ENCODE results near the gene PLA2R1. TPM values are rescaled to one million over a fixed set of nuclear protein-coding genes. Genes with fewer than 3 reads are reported as not detected.
A peak's percentile ranks its signal among the peaks of the same experiment; 100 is the strongest.

Gene PLA2R1
- total RNA-seq, 1 experiment from 2014 or later: 0.39 TPM

GRCh38 chr2:160022162-160022561 lies 40.3 kb downstream of the PLA2R1 start:
- Mint-ChIP-seq H3K4me3 (ENCODE audit: unreplicated experiment) (no peak overlapping the region), H3K27ac (ENCODE audit: unreplicated experiment) (no peak overlapping the region)

GRCh38 chr2:160019374-160020090 lies 42.9 kb downstream of the PLA2R1 start:
- intact Hi-C loops (cut with micrococcal nuclease; ENCODE audit: unreplicated experiment): no loop called here
- TF ChIP-seq, protein P1, sequence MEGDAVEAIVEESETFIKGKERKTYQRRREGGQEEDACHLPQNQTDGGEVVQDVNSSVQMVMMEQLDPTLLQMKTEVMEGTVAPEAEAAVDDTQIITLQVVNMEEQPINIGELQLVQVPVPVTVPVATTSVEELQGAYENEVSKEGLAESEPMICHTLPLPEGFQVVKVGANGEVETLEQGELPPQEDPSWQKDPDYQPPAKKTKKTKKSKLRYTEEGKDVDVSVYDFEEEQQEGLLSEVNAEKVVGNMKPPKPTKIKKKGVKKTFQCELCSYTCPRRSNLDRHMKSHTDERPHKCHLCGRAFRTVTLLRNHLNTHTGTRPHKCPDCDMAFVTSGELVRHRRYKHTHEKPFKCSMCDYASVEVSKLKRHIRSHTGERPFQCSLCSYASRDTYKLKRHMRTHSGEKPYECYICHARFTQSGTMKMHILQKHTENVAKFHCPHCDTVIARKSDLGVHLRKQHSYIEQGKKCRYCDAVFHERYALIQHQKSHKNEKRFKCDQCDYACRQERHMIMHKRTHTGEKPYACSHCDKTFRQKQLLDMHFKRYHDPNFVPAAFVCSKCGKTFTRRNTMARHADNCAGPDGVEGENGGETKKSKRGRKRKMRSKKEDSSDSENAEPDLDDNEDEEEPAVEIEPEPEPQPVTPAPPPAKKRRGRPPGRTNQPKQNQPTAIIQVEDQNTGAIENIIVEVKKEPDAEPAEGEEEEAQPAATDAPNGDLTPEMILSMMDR (IDR thresholded peaks at IDR 0.05; ENCODE audit: insufficient read depth in 1 of 2, low read depth in 1 of 2, low read length in 1 of 2, severe bottlenecking in 1 of 2, unreplicated experiment in 1 of 2): no peak
- Mint-ChIP-seq H3K27ac (ENCODE audit: unreplicated experiment) (no peak overlapping the region), H3K4me1 (ENCODE audit: low read depth, unreplicated experiment) (peaks cover 4% of the 10 kb centered on the region), H3K9me3 (ENCODE audit: unreplicated experiment) (no peaks in the 10 kb centered on the region), H3K36me3 (ENCODE audit: insufficient read depth, unreplicated experiment) (no peaks in the 10 kb centered on the region), H3K27me3 (ENCODE audit: insufficient read depth, unreplicated experiment) (peaks cover 5% of the 10 kb centered on the region), H3K4me3 (ENCODE audit: unreplicated experiment) (no peak overlapping the region)
- no peaks in the 10 kb centered on the region for H3K36me3 ChIP-seq (ENCODE audit: control insufficient read depth, insufficient read depth, low read length)
- H3K4me3 ChIP-seq (ENCODE audit: low read depth, low read length): no peak overlapping the region
- ChIA-PET POLR2A (no interaction called here), CTCF (no interaction called here)
- no peaks in the 10 kb centered on the region for H3K27me3 ChIP-seq (replicated peaks; ENCODE audit: control insufficient read depth, insufficient read depth, low read length)
- BruUV-seq (replicated peaks): no TSS peak
- H3K4me1 ChIP-seq: no peaks in the 10 kb centered on the region
- H3K9me3 ChIP-seq: no peaks in the 10 kb centered on the region; the same call in 1 of the 2 replicates
- no peak for DNase-seq

More at GRCh38 chr2:160022162-160022561, 40.3 kb downstream of the PLA2R1 start:
- Mint-ChIP-seq H3K9me3 (ENCODE audit: unreplicated experiment) (no peaks in the 10 kb centered on the region), H3K4me1 (ENCODE audit: low read depth, unreplicated experiment) (no peaks in the 10 kb centered on the region), H3K36me3 (ENCODE audit: insufficient read depth, unreplicated experiment) (no peaks in the 10 kb centered on the region), H3K27me3 (ENCODE audit: insufficient read depth, unreplicated experiment) (peaks cover 6% of the 10 kb centered on the region)
- ChIA-PET POLR2A (no interaction called here), CTCF (interaction anchor here (0.6 kb wide), 1 partner anchor 263 kb away, joined by 3 read pairs; no protein-coding TSS in a partner anchor)
- BruUV-seq (replicated peaks): no TSS peak
- Histone ChIP-seq H3K9me3 (no peaks in the 10 kb centered on the region; the same call in 1 of the 2 replicates), H3K4me1 (no peaks in the 10 kb centered on the region), H3K4me3 (ENCODE audit: low read depth, low read length) (no peak overlapping the region), H3K36me3 (ENCODE audit: control insufficient read depth, insufficient read depth, low read length) (no peaks in the 10 kb centered on the region), H3K27me3 (replicated peaks; ENCODE audit: control insufficient read depth, insufficient read depth, low read length) (no peaks in the 10 kb centered on the region)
- intact Hi-C loops (cut with micrococcal nuclease; ENCODE audit: unreplicated experiment): no loop called here
- TF ChIP-seq, protein P1 (IDR thresholded peaks at IDR 0.05; ENCODE audit: insufficient read depth in 1 of 2, low read depth in 1 of 2, low read length in 1 of 2, severe bottlenecking in 1 of 2, unreplicated experiment in 1 of 2): peak in 1 of 2 experiments; percentile 28
- DNase-seq: no peak

DNA sequence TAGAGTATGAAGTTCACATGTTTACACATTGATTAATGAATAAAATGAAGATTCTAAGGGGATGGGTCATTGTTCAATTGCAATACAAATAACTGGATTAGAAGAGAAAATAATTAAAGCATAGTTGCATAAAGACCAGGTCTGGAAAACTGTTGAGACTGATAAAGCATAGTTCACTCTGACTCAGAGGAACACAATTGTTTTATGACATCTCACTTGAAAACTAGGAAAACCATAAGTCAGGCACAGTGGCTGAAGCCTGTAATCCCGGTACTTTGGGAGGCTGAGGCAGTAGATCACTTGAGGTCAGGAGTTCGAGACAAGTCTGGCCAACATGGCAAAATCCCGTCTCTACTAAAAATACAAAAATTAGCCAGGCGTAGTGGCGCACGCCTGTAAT lies 46.7 kb downstream of the PLA2R1 start:
- no peaks in the 10 kb centered on the region for H3K4me1 ChIP-seq
- TF ChIP-seq, protein P1 (IDR thresholded peaks at IDR 0.05; ENCODE audit: insufficient read depth in 1 of 2, low read depth in 1 of 2, low read length in 1 of 2, severe bottlenecking in 1 of 2, unreplicated experiment in 1 of 2): no peak
- ChIA-PET CTCF (no interaction called here), POLR2A (no interaction called here)
- H3K9me3 Mint-ChIP-seq (ENCODE audit: unreplicated experiment): no peaks in the 10 kb centered on the region
- no peak overlapping the region for H3K27ac Mint-ChIP-seq (ENCODE audit: unreplicated experiment)
- H3K27me3 ChIP-seq (replicated peaks; ENCODE audit: control insufficient read depth, insufficient read depth, low read length): no peaks in the 10 kb centered on the region
- no peak for DNase-seq
- peaks cover 9% of the 10 kb centered on the region for H3K27me3 Mint-ChIP-seq (ENCODE audit: insufficient read depth, unreplicated experiment)
- no peak overlapping the region for H3K4me3 ChIP-seq (ENCODE audit: low read depth, low read length)
- H3K9me3 ChIP-seq: no peaks in the 10 kb centered on the region
- BruUV-seq (replicated peaks): no TSS peak
- intact Hi-C loops (cut with micrococcal nuclease; ENCODE audit: unreplicated experiment): no loop called here
- no peaks in the 10 kb centered on the region for H3K36me3 ChIP-seq (ENCODE audit: control insufficient read depth, insufficient read depth, low read length)
- H3K36me3 Mint-ChIP-seq (ENCODE audit: insufficient read depth, unreplicated experiment): no peaks in the 10 kb centered on the region
- no peak overlapping the region for H3K4me3 Mint-ChIP-seq (ENCODE audit: unreplicated experiment)
- H3K4me1 Mint-ChIP-seq (ENCODE audit: low read depth, unreplicated experiment): peaks cover 4% of the 10 kb centered on the region

All from Caco-2 (cell line).